NCI-H2029 treated with DMSO at 0.1 percent for 48 hours (cell line): ENCODE data around the gene ARHGAP6.

Source experiments
- DNase-seq: peaks from one replicate; lab custom pipeline; 2025; lab: John Stamatoyannopoulos, UW

The ARHGAP6 gene

GRCh38 chrX:11665168-11666111, at the start of gene ARHGAP6:
Gene ARHGAP6 (minus strand): TSS chrX:11665920. CDS start chrX:11664828, 1,092 bp downstream.
- no peak for DNase-seq

GRCh38 chrX:11704725-11705495, 39.2 kb upstream of the ARHGAP6 start:
- no peak for DNase-seq

DNA sequence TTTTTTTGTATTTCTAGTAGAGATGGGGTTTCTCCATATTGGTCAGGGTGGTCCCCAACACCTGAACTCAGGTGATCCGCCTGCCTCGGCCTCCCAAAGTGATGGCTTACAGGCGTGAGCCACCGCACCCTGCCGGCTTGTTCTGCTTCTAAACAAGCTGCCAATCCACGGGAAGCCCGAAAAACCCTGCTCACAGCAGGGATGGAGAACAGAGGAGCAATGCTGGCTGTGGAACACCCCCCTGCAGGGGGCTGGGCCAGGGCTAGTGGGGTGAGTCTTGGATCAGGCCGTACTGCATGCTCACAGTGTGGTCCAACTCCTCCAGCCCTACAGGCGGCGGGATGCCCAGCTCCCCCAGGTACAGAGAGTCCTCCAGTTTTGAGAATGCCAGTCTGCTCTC, 38.1 kb upstream of the ARHGAP6 start:
- DNase-seq, result no peak

- DNase-seq, result no peak
These were observed 37.4 kb upstream of the ARHGAP6 start for GRCh38 chrX:11702965-11703631.

GRCh38 chrX:11702420-11702819, 36.7 kb upstream of the ARHGAP6 start:
- DNase-seq, result no peak

DNA sequence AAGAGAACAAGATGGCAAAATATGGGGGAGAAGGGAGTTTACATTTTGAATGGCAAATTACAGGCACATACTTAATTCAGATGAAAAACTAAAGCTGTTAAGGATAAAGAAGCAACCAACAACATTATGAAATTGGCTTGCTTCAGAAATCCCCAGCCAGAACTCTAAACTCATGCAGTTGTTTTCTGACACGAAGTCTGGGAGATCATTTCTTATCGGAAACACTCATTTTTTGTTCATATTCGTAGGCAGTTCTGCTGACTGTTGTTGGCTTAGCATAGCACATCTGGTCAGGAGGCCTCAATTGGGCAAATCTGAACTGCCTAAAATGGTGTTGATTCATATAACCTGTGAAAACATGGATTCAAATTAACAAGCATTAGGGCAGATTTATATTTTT, 33.0 kb upstream of the ARHGAP6 start:
- no peak for DNase-seq

DNA sequence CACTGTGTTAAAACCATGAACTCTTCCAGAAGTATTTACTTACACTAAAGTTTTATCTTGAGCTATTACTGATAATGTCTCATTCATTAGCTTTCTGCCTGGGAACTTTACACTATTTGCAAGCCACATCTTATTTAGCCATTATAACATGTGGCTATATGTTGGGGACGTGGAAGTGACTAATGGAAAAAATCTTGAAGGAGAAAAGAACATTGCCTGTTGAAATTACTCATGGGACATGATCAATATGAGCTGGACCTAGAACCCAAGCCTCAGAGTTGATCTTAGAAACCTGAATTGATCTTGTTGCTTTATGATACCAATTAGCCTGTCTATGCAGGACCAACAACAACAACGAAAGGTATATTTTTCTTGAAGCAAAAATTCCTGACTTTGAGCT, 22.5 kb upstream of the ARHGAP6 start:
- DNase-seq, result no peak

GRCh38 chrX:11687157-11687556, 21.4 kb upstream of the ARHGAP6 start:
- DNase-seq, result no peak

GRCh38 chrX:11683057-11683456, 17.3 kb upstream of the ARHGAP6 start:
- DNase-seq, result no peak

DNA sequence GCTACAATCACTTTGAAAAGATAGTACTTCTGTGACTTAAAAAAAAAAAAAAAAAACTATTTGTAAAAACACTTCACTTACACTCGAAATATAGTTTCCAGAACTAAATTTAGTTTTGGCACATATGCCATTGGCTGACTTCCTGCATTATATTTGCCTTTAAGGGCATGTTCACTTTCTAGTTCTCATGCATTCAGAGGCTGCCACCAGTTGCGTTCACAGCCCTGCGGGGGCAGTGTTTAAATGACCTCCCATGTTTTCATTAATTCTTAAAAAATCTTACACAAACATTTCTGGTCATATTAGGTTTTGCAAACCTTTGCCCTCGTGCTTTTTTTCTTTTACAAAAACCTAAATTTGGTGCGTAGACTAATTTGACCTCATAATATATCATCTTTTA, 12.4 kb upstream of the ARHGAP6 start:
- no peak for DNase-seq

- DNase-seq, result no peak
These were observed 6.5 kb upstream of the ARHGAP6 start for GRCh38 chrX:11672213-11672612.

DNA sequence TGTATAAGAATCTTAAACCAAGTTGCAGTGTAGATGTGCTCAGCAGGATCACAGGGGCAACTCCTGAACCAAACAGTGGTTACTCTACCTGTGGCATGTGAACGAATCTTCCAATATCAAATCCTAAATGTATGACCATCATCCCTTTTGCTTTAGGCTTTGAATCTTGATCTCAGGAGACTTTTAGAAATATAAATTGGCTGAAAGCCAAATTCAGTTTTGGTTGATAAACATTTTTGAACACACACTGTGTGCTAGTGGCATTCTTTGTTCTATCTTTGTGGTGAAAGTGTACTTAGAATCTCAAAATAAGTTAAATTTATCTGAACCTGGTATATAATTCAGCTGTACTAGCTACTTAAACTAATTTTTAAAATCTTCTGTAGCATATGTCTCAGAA, 4.6 kb upstream of the ARHGAP6 start:
- DNase-seq, result no peak

GRCh38 chrX:11666952-11667685, 1.4 kb upstream of the ARHGAP6 start:
- no peak for DNase-seq

GRCh38 chrX:11666164-11666563, 444 bp upstream of the ARHGAP6 start:
- DNase-seq, result no peak

DNA sequence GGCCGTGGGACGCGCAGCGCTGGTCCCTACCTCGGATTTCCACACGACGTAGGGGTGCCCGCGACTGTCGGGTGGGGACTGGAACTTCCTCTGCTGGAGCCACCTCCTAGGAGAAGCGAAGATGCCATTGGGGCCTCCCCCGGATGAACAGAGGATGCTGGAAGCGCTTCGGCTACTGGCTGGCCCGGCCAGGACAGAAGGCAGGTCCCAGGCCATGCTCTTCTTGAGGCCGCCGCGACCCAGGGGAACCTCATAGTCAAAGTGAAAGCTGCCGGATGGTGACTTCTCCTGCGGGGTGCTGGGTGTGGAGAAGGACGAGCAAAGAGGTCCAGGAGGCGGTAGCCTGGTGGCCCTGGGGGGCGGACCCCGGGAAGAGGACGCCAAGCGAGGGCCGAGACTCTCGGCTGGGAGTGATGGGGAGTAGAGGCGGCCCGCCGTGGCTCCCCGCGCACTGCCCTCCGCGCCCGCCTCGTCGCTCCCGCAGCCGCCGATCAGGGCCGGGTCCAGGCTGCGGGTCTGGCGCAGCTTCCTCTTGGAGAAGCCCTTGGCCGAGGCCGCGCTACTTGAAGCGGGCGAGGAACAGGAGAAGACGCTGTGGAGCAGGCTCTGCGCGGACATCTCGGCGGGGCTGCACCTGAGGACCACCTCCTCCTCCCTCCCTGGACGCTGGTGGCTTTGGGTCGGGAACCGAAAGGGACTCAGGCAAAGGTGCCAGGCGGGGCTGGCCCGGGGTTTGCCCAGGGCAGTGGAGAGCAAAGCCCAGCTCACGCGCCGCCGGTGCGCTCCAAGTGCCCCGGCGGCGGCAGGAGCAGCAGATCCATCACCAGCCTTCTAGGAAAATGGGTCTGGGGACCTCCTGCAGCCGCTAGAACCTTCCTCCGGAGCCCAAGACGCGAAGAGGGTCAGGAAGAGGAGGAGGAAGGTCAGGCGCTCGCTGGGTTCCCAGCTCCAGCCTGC, 1.2 kb downstream of the ARHGAP6 start:
- DNase-seq, result no peak

- DNase-seq, result no peak
These were observed 1.9 kb downstream of the ARHGAP6 start for GRCh38 chrX:11663875-11664210.

DNA sequence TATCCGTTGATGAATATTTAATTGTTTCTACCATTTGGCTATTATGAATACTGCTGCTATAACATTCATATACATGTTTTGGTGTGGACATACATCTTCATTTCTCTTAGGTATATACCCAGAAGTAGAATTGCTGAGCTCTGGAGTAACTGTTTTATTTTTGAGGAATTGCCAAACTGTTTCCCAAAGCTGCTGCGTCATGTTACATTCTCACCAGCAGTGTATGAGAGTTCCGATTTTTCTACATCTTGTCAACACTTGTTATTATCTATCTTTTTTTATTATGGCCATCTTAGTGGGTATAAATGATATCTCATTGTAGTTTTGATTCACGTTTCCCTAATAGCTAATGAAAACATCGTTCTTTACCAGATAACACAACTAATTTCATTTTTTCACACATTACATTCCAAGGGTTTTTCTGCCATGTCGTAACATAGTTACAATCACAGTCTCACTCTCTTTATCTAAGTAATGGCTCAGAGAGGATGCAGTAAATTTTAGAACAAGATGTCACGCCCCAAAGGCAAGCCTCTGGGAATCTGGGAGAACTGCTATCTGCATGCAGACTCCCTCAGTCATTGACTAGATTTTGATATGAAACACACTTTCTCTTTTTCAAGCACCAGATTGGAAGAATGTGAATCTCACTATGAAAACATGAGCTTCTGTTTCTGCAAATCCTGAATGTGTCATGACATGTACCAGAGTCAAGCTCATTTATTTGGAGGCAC, 10.3 kb downstream of the ARHGAP6 start:
- no peak for DNase-seq

DNA sequence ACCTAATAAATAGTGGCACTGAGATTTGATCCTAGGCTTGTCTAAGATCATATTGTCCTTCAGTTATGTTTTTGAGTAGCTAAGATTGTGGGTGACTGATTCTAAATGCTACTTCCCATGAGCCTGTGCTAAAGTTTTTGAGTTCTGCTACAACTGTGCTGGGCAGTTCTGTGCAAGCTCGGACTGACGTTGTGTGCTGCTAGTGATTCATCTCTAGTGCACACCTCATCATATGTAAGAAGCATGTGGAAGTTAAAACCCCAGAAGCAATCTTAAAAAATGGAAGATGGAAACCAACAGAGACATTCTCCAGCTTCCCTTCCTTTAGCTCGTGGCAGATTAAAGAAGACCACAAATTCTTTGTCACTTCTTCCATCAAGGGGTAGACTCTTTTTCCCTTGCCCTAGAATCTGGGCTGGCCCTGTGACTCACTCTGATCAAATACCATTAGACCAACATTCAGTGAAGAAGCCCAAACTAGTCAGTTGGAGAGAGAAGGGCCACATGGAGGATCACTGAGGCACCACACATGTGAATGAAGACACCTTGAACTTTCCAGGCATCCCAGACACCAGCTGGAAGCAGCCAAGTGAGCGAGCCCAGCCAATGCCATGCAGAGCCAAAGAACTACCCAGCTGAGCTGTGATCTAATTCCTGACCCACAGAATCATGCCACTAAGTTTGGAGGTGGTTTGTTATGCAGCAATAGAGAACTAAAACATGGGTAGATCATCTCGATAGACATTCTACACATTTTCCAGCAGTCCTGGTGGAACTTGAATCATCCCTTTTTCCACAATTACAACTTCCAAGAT, 16.8 kb downstream of the ARHGAP6 start:
- DNase-seq, result no peak

- DNase-seq, result no peak
These were observed 18.6 kb downstream of the ARHGAP6 start for GRCh38 chrX:11647138-11647537.
